ENCODE measurements around the gene CD274.
"Not testable (repeated sequence)": the region's sequence is repeated elsewhere in the genome, so short reads cannot be mapped to it uniquely, and the experiment has no call there.

The CD274 gene

DNA sequence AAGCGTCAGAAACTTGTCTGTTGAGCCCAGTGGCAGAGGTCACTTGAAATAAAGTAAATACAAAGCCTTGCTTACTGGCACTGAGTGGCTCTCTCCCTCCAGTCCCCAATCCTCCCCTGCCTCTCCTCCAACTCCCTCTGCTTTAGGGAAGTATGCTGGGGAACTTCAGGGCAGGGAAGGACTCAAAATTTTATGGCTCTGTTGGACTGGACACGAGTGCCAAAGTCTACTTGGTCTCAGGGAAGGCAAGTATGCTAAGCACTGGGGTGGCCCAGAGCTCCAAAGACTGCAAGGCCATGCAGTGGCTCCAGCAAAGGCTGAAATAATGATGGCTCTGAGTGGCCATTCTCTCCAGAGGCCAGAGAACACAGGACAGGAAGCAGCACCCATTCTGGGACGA lies 22.2 kb upstream of the CD274 start:
- no peak overlapping the region for H3K4me3 ChIP-seq (ENCODE audit: low read depth, low read length)
- TF ChIP-seq MYC (IDR thresholded peaks at IDR 0.05; ENCODE audit: low read depth, low read length) (no peak), POLR2A (IDR thresholded peaks at IDR 0.05; ENCODE audit: extremely low read depth, insufficient read length) (no peak)
- TF ChIP-seq, protein P1, sequence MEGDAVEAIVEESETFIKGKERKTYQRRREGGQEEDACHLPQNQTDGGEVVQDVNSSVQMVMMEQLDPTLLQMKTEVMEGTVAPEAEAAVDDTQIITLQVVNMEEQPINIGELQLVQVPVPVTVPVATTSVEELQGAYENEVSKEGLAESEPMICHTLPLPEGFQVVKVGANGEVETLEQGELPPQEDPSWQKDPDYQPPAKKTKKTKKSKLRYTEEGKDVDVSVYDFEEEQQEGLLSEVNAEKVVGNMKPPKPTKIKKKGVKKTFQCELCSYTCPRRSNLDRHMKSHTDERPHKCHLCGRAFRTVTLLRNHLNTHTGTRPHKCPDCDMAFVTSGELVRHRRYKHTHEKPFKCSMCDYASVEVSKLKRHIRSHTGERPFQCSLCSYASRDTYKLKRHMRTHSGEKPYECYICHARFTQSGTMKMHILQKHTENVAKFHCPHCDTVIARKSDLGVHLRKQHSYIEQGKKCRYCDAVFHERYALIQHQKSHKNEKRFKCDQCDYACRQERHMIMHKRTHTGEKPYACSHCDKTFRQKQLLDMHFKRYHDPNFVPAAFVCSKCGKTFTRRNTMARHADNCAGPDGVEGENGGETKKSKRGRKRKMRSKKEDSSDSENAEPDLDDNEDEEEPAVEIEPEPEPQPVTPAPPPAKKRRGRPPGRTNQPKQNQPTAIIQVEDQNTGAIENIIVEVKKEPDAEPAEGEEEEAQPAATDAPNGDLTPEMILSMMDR (IDR thresholded peaks at IDR 0.05; ENCODE audit: low read depth, low read length) = no peak
- TF ChIP-seq, protein P2, sequence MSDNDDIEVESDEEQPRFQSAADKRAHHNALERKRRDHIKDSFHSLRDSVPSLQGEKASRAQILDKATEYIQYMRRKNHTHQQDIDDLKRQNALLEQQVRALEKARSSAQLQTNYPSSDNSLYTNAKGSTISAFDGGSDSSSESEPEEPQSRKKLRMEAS (IDR thresholded peaks at IDR 0.05; ENCODE audit: low read depth, low read length) = no peak

DNA sequence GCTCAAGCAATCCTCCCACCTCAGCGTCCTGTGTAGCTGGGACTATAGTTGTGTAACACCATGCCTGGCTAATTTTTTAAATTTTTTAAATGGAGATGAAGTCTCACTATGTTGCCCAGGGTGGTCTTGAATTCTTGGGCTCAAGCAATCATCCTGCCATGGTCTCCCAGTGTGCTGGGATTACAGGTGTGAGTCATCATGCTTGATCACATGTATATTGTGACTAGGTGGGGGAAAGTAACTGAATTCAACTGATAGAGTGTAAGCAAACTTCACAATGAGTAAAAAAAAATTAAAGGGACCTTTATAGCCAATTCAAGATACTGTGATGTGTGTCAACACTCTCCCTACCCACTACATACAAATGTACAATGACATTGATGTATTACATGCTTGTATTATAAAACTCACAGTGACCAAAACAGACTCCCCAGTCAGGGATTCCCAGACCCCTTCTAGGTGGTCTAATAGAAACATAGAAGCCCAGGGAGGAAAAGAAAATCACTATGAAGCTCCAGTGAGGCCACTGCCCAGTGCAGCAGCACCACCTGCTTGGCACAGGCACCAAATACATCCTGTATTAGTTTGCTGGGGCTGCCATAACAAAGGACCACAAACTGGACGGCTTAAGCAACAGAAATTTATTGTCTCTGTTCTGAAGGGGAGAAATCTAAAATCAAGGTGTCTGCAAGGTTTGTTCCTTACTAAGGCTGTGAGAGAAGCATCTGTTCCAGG lies 21.4 kb upstream of the CD274 start:
- no peak for DNase-seq (ENCODE audit: low read depth)
- TF ChIP-seq, protein P2 (IDR thresholded peaks at IDR 0.05; ENCODE audit: low read depth, low read length) = no peak
- TF ChIP-seq POLR2A (IDR thresholded peaks at IDR 0.05; ENCODE audit: extremely low read depth, insufficient read length) (no peak), MYC (IDR thresholded peaks at IDR 0.05; ENCODE audit: low read depth, low read length) (no peak)
- TF ChIP-seq, protein P1 (IDR thresholded peaks at IDR 0.05; ENCODE audit: low read depth, low read length) = no peak
- H3K4me3 ChIP-seq (ENCODE audit: low read depth, low read length) = no peak overlapping the region

More for the DNA sequence above, 22.2 kb upstream of the CD274 start:
- no peak for DNase-seq (ENCODE audit: low read depth)

DNA sequence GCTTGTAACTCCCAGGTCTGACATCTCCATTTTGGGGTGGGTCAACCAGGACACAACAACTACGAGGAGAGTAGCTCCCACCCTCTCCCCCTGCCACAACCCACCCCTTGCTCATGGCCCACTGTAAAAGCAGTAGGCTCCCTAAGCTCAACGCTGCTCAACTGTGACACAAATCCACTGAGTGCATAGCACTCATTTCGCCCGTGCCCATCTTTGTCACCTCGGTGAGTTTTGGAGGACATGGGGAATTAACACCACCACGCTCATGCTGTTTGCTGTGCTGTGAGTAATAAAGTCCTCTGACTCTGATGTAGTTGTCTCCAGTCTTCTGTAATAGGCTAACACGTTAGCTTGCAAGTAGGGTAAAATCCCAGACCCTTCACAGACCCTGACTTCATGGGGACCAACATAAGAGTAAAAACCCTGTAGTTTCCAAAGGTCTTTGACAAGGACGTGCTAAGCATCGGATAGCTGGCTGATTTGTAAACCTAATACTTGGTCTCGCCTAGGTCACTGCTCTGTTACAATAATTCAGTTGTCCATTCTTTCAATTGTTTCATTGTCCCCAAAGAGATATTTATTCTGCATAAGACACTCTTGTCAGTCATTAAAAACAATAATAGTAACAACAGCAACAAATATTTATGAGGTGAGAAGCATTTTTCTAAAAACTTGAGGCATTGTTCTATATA lies 20.3 kb upstream of the CD274 start:
- TF ChIP-seq, protein P1 (IDR thresholded peaks at IDR 0.05; ENCODE audit: low read depth, low read length) = no peak
- TF ChIP-seq, protein P2 (IDR thresholded peaks at IDR 0.05; ENCODE audit: low read depth, low read length) = no peak
- no peak for TF ChIP-seq POLR2A (IDR thresholded peaks at IDR 0.05; ENCODE audit: extremely low read depth, insufficient read length)
- TF ChIP-seq MYC (IDR thresholded peaks at IDR 0.05; ENCODE audit: low read depth, low read length) = no peak
- no peak for DNase-seq (ENCODE audit: low read depth)
- no peak overlapping the region for H3K4me3 ChIP-seq (ENCODE audit: low read depth, low read length)

DNA sequence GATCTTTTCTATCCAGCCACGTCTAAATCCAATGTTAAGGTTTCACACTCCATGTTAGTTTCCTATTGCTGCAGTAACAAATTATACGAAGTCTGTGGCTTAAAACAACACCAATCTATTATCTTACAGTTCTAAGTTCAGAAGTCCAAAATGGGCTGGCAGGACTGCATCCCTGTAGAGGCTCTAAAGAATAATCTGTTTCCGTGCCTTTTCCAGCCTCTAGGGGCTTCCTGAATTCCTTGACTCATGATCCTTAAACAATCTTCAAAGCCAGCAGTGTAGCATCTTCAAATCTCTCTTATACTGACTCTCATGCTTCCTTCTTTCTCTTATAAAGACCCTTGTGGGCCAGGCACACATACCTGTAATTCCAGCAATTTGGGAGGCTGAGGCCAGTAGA lies 19.4 kb upstream of the CD274 start:
- TF ChIP-seq, protein P2 (IDR thresholded peaks at IDR 0.05; ENCODE audit: low read depth, low read length) = no peak
- TF ChIP-seq MYC (IDR thresholded peaks at IDR 0.05; ENCODE audit: low read depth, low read length) (no peak), POLR2A (IDR thresholded peaks at IDR 0.05; ENCODE audit: extremely low read depth, insufficient read length) (no peak)
- TF ChIP-seq, protein P1 (IDR thresholded peaks at IDR 0.05; ENCODE audit: low read depth, low read length) = no peak
- DNase-seq (ENCODE audit: low read depth) = no peak
- no peak overlapping the region for H3K4me3 ChIP-seq (ENCODE audit: low read depth, low read length)

DNA sequence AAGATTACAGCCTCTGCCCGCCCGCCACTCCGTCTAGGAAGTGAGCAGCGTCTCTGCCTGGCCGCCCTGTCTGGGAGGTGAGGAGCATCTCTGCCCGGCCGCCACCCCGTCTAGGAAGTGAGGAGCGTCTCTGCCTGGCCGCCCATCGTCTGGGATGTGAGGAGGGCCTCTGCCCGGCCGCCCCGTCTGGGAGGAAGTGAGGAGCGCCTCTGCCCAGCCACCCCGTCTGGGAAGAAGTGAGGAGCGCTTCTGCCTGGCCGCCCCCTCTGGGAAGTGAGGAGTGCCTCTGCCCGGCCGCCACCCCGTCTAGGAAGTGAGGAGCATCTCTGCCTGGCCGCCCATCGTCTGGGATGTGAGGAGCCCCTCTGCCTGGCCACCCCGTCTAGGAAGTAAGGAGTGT lies 17.5 kb upstream of the CD274 start:
- DNase-seq (ENCODE audit: low read depth); H3K4me3 ChIP-seq (ENCODE audit: low read depth, low read length): not testable (repeated sequence)

DNA sequence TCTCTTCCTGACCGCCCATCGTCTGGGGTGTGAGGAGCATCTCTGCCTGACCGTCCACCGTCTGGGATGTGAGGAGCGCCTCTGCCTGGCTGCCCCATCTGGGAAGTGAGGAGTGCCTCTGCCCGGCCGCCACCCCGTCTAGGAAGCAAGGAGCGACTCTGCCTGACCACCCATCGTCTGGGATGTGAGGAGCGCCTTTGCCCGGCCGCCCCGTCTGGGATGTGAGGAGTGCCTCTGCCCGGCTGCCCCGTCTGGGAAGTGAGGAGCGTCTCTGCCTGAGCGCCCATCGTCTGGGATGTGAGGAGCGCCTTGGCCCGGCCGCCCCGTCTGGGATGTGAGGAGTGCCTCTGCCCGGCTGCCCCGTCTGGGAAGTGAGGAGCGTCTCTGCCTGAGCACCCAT lies 17.0 kb upstream of the CD274 start:
- H3K4me3 ChIP-seq (ENCODE audit: low read depth, low read length); DNase-seq (ENCODE audit: low read depth): not testable (repeated sequence)

DNA sequence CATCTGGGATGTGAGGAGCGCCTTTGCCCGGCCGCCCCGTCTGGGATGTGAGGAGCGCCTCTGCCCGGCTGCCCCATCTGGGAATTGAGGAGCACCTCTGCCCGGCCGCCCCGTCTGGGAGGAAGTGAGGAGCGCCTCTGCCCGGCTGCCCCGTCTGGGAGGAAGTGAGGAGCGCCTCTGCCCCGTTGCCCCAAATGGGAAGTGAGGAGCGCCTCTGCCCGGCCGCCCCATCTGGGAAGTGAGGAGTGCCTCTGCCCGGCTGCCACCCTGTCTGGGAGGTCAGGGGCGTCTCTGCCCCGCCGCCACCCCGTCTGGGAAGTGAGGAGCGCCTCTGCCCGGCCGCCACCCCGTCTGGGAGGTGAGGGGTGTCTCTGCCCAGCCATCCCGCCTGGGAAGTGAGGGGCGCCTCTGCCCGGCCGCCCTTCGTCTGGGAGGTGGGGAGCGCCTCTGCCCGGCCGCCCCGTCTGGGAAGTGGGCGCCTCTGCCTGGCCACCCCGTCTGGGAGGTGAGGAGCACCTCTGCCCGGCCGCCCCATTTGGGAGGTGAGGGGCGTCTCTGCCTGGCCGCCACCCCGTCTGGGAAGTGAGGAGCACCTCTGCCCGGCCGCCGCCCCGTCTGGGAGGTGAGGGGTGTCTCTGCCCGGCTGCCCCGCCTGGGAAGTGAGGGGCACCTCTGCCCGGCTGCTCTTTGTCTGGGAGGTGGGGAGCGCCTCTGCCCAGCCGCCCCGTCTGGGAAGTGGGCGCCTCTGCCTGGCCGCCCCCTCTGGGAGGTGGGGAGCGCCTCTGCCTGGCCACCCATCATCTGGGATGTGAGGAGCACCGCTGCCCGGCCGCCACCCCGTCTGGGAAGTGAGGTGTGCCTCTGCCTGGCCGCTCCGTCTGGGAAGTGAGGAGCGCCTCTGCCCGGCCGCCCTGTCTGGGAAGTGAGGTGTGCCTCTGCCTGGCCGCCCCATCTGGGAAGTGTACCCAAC lies 16.2 kb upstream of the CD274 start:
- not testable (repeated sequence) for DNase-seq (ENCODE audit: low read depth); H3K4me3 ChIP-seq (ENCODE audit: low read depth, low read length)
